GM21717 (cell line): Measurements from ENCODE around the gene C2.
"Not testable (repeated sequence)": the region's sequence is repeated elsewhere in the genome, so short reads cannot be mapped to it uniquely, and the experiment has no call there.

Experiments
- ATAC-seq: cut with Tn5 transposase; IDR thresholded peaks from one replicate; pipeline ENCODE4 v1.9.1; 2021; ENCODE audit warnings: mild to moderate bottlenecking, moderate library complexity; ENCODE audit not compliant: unreplicated experiment

The C2 gene

GRCh38 chr6:31898383-31899011, 29.0 kb upstream of the C2 start:
- no peak for ATAC-seq

GRCh38 chr6:31899215-31899614, 28.3 kb upstream of the C2 start:
- ATAC-seq = no peak

DNA sequence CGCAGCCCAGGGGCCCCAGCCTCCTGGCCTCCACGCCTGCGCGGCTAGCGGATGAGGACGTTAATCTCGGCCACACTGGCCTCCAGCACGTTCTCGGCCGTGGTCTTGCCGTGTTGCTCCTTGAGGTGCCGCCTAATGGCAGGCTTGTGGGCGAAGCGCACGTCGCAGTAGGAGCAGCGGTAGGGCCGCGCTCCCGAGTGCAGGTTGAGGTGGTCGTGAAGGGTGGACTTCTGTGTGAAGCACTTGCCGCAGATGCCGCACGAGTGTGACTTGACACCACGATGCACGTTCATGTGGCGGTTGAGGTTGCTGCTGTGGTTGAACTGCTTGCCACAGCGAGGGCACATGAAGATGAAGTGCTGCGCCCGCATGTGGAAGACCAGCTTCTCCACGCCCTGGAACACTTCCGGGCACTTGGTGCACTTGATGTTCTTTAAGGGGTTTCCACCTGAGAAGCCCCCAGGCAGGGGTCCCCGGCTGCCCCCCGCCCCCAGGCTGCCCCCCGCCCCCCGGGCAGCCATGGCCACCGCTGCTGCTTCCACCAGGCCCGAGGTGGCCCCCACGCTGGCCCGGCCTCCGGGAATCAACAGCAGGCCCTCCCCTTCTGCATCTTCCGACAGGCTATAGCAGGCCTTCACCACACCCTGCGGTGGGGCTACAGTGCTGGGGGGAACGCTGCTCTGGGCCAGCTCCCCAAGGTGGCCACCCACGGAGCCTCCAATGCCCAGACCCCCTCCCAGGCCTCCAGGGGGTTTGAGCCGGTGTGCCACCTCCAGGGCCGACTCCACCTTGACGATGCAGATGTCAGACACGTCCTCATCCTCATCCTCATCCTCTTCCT, 27.4 kb upstream of the C2 start:
- no peak for ATAC-seq

DNA sequence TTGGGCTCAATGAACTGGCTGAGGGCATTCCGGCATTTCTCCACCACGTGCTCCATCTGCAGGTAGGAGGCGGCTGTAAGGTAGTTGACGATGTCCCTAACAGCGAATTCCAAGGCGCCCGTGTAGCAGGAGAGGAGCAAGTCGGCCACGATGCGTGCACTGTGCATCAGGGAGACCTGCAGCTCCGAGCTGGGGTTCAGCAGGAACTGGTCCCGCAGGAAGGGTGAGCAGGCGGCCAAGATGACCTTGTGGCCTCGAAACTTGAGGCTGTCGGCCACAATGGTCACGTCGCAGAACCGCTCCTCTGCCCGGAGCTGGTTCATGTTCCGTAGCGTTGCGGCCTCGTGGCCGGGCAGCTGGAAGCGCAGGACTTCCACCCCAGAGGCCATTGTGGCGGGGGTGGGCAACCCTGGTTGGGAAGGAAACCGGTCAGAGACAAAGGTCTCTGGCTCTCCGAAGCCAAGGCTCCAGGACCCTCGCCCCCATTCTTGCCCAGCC, 26.6 kb upstream of the C2 start:
- no peak for ATAC-seq

DNA sequence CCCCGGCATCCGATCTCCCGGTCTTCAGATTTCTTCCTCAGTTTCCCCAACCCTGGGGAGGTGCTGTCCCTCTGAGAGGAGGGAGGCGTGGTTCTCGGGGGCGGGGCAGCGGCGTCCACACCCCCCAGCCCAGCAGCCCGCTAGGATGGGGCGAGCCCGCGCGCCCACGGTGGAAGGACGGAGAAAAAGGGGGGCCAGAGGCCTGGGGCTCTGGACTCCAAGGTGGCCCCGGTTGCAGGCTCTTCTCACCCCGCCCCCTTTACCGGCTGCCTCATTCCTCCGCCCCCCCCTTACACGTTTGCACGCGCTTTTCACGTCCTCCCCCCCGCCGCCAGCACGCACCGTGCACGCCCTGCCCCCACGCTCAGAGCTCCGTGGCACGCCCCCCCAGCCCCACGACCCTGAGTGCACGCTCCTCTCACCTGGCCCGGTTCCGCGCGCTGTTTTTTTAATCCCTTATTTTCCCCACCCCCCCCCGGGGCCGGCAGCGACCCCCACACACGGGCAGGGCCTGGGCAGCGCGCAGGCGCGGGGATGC, 26.0 kb upstream of the C2 start:
- no peak for ATAC-seq

DNA sequence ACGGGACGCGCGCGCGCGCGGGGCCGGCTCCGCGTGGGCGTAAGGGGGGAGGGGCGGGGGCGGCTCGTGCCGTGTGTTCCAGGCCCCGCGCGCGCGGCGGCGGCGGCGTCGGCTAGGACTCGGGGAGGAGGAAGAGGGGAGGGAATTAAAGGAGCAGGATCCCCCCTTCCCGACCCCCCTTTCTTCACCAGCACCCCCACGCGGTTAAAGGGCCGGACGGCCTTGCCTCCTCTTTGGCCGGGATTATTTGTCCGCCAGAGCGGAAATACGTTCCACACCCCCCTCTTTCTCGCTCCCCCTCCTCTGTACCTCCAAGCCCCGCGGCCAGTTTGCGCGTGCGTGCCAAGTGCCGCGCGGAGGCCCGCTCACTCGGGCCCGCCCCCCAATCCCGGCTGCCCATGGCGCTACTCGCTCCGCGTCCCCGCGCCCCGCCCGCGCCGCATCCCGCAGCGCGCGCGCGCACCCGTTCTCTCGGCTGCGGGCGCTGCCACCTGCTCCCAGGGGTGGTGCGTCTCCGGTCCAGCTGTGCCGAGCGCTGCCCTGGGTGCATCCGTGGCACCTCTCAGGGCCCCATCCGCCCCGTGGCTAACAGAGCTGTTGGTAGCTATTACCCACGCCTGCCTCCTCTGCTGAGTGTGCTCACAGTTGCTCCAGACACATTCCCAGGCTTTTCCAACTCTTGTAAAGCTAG, 25.4 kb upstream of the C2 start, which contains the start of gene ZBTB12:
Gene ZBTB12 (minus strand): TSS at position 134 of the 691 bp plus-strand sequence. CDS start 781 bp downstream, outside the sequence.
- no peak for ATAC-seq

- ATAC-seq = no peak
Observed at GRCh38 chr6:31903957-31904356, 23.6 kb upstream of the C2 start.

DNA sequence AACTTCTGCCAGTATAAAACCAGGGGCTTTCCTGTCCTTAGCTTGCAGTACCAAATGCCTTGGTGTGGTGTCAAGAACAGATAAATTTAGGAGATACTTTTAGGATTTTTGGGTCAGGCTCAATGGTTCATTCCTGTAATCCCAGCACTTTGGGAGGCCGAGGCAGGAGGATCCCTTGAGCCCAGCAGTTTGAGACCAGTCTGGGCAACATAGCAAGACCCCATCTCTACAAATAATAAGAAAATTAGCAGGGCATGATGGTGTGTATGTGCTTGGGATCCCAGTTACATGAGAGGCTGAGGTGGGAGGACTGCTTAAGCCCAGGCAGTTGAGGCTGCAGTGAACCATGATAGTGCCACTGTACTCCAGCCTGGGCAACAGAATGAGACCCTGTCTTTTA, 22.5 kb upstream of the C2 start:
- no peak for ATAC-seq

- ATAC-seq = no peak
Observed at GRCh38 chr6:31906122-31906521, 21.4 kb upstream of the C2 start.

GRCh38 chr6:31906727-31907126, 20.8 kb upstream of the C2 start:
- not testable (repeated sequence) for ATAC-seq

DNA sequence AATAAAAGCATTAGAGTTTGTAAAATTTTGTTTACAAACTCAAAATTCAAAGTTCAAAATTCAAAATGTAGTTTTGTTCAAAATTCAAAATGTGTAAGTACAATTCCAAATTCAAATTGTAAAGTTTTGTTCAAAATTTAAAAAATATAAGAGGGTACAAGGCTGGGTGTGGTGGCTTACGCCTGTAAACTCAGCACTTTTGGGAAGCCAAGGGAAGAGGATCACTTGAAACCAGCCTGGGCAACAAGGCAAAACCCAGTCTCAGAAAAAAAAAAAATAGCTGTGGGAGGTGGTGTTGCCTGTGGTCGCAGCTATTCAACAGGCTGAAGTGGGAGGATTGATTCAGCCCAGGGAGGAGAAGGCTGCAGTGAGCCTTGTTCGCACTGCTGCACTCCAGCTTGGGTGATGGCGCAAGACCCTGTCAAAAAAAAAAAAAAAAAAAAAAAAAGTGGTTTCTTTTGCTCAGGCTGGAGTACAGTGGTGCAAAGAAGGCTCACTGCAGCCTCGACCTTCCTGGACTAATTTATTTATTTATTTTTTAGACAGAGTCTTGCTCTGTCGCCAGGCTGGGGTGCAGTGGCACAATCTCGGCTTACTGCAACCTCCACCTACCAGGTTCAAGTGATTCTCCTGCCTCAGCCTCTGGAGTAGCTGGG, 20.2 kb upstream of the C2 start:
- ATAC-seq = no peak

DNA sequence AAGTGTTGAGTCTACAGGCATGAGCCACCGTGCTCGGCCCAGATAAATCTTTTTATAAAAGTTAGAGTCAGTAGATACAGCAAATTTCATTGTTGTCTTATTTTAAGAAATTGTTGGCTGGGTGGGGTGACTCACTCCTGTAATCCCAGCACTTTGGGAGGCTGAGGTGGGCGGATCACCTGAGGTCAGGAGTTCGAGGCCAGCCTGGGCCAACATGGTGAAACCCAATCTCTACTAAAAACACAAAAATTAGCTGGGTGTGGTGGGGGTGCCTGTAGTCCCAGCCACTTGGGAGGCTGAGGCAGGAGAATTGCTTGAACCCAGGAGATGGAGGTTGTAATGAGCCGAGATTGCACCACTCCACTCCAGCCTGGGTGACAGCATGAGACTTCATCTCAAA, 19.3 kb upstream of the C2 start:
- ATAC-seq = not testable (repeated sequence)

DNA sequence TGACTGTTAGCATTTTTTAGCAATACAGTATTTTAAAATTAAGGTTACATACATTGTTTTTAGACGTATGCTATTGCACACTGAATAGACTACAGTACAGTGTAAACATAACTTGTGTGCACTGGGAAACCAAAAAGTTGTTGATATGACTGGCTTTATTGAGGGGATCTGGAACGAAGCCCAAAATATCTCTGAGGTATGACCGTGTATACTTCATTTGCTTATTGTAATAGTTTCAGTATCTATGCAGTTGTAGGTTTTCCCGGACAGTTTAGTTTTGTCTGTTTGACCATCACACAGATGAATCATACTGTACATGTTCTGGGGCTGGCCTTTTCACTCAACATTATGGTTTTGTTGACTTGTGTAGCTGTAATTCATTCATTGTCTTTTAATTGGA, 18.7 kb upstream of the C2 start:
- ATAC-seq = peak; percentile 79

DNA sequence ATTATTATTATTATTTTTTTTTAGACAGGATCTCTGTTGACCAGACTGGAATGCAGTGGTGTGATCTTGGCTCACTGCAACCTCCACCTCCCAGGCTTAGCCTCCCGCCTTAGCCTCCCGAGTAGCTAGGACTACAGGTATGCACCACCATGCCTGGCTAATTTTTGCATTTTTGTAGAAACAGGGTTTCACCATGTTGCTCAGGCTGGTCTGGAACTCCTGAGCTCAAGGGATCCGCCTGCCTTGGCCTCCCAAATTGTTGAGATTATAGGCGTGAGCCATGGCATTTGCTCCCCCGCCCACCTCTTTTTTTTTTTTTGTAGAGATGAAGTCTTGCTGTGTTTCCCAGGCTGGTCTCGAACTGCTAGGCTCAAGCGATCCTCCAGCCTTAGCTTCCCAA, 18.2 kb upstream of the C2 start:
- ATAC-seq = not testable (repeated sequence)

DNA sequence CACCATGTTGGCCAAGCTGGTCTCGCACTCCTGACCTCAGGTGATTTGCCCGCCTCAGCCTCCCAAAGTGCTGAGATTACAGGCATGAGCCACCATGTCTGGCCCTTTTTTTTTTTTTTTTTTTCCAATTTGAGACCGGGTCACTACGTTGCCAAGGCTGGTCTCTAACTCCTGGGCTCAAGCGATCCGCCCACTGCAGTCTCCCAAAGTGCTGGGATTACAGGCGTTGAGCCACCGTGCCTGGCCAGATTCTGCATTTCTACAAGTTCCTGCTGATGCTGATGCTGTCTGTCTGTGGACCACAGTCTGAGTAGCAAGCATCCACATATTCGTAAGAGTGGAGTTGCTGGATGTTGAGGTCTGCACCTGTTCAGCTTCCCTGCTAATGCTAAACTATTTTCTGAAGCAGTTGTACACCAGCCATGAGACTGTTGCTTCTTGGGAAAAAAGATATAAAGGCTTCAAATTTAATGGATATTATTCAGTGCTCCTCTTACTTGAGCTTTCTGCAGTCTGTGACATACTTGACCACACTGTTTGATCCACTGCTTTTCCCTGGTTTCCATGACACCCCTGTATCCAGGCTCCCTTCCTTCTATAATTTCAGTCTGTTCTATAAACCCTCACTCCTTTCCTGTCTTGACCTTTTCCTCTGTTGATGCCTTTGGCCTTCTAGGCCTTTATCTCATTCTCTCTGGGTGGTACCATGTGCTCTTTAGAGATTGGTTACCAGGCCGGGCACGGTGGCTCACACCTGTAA, 15.5 kb upstream of the C2 start:
- no peak for ATAC-seq

- ATAC-seq = no peak
Observed at GRCh38 chr6:31915351-31915750, 12.2 kb upstream of the C2 start.

DNA sequence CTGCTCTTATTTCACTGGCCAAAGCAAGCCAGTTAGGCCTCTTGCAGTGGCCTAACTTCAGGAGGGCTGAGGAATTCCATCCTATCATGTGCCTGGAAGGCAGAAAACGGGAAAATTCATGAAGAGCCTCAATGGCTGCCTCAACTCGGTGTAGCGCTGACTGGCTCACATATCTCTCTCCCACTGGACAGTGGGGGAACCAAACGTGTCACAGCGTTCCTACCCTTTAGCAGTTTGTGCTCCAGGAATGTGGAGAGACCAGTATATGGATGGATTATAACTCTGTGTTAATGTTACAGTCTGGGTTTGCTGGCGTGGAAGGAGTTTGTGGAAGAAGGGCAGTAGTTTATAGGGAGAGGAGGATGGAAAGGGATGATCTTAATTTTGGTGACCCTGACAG, 11.8 kb upstream of the C2 start:
- no peak for ATAC-seq

- no peak for ATAC-seq
Observed at GRCh38 chr6:31918069-31918720, 9.3 kb upstream of the C2 start.

DNA sequence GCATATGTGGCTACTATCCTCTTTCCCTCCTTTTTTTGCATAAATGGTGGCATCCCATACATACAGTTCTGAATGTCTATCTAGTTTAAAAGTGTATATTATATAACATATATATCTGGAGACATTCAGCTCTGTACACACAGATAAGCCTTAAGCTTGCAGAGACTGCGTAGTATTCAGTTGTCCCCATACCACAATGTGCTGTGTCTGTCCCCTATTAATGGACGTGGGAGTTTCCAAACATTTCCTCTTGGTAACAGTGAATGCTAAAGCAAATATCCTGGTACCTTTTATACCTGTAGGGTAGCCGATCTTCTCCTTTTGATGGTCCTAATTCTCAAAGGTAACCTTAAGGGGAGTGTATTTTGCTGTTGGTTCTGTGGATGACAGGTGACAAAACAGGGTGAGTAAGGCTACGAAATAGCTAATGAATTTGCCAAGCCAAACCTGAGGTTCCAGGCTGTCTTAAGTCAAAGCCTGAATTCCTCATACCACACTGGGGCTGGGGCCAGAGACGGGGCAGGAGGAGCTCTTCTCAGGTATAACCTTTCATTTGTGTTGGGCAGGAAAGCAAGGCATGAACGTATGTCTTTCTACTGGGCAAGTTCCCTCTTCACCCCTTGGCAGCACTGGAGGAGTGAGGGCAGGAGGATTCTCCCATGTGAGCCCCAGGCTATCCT, 7.8 kb upstream of the C2 start:
- ATAC-seq = no peak
